ENCODE data around the gene PNLIPRP3. TPM values are rescaled to one million over a fixed set of nuclear protein-coding genes. Genes with fewer than 3 reads are reported as not detected.

The PNLIPRP3 gene
- total and polyA plus RNA-seq, 2 of the 4 experiments (the other 2 are of a cell fraction), result not detected

GRCh38 chr10:116486770-116487448 lies 59.3 kb downstream of the PNLIPRP3 start:
- no peak overlapping the region for H2BK20ac ChIP-seq (ENCODE audit: low read depth, low read length)
- H2AK9ac ChIP-seq (replicated peaks; ENCODE audit: low read depth, low read length, poor library complexity), result no peak overlapping the region
- no CpG with 5 or more reads among the region's 7 CpGs for WGBS, 2 experiments (ENCODE audit: extremely low coverage in 2 of 2, insufficient read length in 1 of 2)
- DNase-seq (no peak), ATAC-seq (ENCODE audit: low read depth) (no peak)
- in situ Hi-C loops (cut with MboI; ENCODE audit: low sequenced_read_pairs), result no loop called here
- no peak overlapping the region for H3K4ac ChIP-seq (ENCODE audit: low read depth, low read length)
- no peaks in the 10 kb centered on the region for H3K9me1 ChIP-seq (ENCODE audit: insufficient read depth, low read length)
- no peak overlapping the region for H3K27ac ChIP-seq (ENCODE audit: insufficient read depth, low read length)
- no peak overlapping the region for H3K9ac ChIP-seq (ENCODE audit: low read depth, low read length)
- H3K18ac ChIP-seq (ENCODE audit: low read depth, low read length), result no peak overlapping the region
- no peak overlapping the region for H2AK5ac ChIP-seq (ENCODE audit: low read depth, low read length)
- H2BK5ac ChIP-seq (ENCODE audit: low read depth, low read length, poor library complexity, severe bottlenecking), result no peak overlapping the region
- no peaks in the 10 kb centered on the region for H3K36me3 ChIP-seq (ENCODE audit: control insufficient read depth, insufficient read depth, low read length)
- no TSS peak for BruUV-seq (replicated peaks)
- no peak overlapping the region for H3K56ac ChIP-seq (ENCODE audit: extremely low read depth, insufficient read depth, low read length)
- no peaks in the 10 kb centered on the region for H3K79me1 ChIP-seq (ENCODE audit: low read depth in 1 of 2, low read length in 2 of 2)
- intact Hi-C loops (cut with micrococcal nuclease), result no loop called here
- no peaks in the 10 kb centered on the region for H3K27me3 ChIP-seq (ENCODE audit: control insufficient read depth, insufficient read depth, low read length)
- no peak overlapping the region for H3K4me3 ChIP-seq (ENCODE audit: insufficient read depth, low read depth, low read length)
- H2BK15ac ChIP-seq (ENCODE audit: low read depth, low read length), result no peak overlapping the region
- no peak overlapping the region for H4K91ac ChIP-seq (ENCODE audit: insufficient read depth, low read depth, low read length)
- no peak overlapping the region for H2AFZ ChIP-seq (replicated peaks; ENCODE audit: low read length, poor library complexity)
- H4K5ac ChIP-seq (ENCODE audit: low read depth, low read length), result no peak overlapping the region
- no peak overlapping the region for H3K23ac ChIP-seq (ENCODE audit: low read depth, low read length)
- H3K9me3 ChIP-seq (ENCODE audit: control insufficient read depth, insufficient read depth, low read length), result no peaks in the 10 kb centered on the region
- no peak overlapping the region for H3K14ac ChIP-seq (replicated peaks; ENCODE audit: low read depth, low read length)
- H2BK120ac ChIP-seq (ENCODE audit: low read depth, low read length), result no peak overlapping the region
- H4K20me1 ChIP-seq (ENCODE audit: insufficient read depth, low read length), result no peaks in the 10 kb centered on the region
- ChIA-PET CTCF (no interaction called here), POLR2A (ENCODE audit: unreplicated experiment) (no interaction called here)
- no peak overlapping the region for H4K8ac ChIP-seq (ENCODE audit: low read depth in 2 of 2, low read length in 2 of 2)
- dilution Hi-C loops (cut with HindIII; ENCODE audit: low sequenced_read_pairs, unreplicated experiment), result no loop called here
- TF ChIP-seq POLR2A (IDR thresholded peaks at IDR 0.05; ENCODE audit: low read depth, low read length) (no peak), RAD21 (IDR thresholded peaks at IDR 0.05; ENCODE audit: low read length) (no peak), SMC3 (IDR thresholded peaks at IDR 0.05; ENCODE audit: low read depth, low read length) (no peak)
- no peaks in the 10 kb centered on the region for H3K4me1 ChIP-seq (ENCODE audit: control insufficient read depth, insufficient read depth, low read length)
- H3K4me2 ChIP-seq (ENCODE audit: low read depth, low read length), result no peak overlapping the region
